GM12891 (cell line): Measurements from ENCODE around the gene RNU5B-1.

ENCODE experiments used
- POLR2A ChIP-seq: IDR thresholded peaks from 2 replicates; pipeline ENCODE4 v1.6.1; 2011; ENCODE audit warnings: low read depth, low read length, control low read depth
- TAF1 ChIP-seq: IDR thresholded peaks from 2 replicates; pipeline ENCODE4 v1.6.1; 2011; ENCODE audit warnings: low read depth, low read length, control low read depth

DNA sequence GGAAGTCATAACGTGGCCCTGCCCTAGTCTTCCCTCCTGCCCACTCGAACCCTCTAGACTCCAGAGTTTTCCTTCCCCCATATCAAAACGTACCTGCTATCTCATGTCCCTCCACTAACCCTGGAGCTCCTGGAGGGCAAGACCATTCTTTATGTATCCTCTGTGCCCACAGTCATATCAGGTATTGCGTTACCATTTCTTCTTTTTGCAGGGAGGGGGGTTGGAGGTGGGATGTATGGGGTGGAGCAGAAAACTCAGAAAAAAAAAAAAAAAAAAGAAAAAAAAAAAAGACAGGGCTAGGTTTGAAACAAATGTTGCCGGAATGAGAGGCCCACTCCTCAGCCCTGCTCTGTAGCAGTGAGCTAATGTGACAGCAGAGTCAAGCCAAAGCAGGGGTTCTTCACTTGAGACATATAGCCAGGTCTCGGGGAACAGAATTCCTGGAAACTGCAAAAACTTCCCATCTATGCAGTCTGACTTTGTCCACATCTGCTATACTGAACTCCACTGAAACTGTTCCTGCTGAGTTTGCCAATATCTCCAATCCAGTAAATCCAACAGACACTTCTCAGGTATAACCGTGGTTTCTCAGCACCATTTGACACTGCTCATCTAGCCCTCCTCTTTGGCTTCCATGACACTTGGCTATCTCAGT lies 48.9 kb upstream of the RNU5B-1 start:
- no peak for TF ChIP-seq POLR2A
- no peak for TF ChIP-seq TAF1
